Measurements from ENCODE around the gene ZBED2.

The ZBED2 gene

GRCh38 chr3:111603679-111604078, 8.5 kb upstream of the ZBED2 start:
- no peak for DNase-seq (ENCODE audit: low read depth)

- DNase-seq (ENCODE audit: low read depth): no peak
Observed at GRCh38 chr3:111601810-111602209, 6.7 kb upstream of the ZBED2 start.

GRCh38 chr3:111598552-111598951, 3.4 kb upstream of the ZBED2 start:
- no peak for DNase-seq (ENCODE audit: low read depth)

DNA sequence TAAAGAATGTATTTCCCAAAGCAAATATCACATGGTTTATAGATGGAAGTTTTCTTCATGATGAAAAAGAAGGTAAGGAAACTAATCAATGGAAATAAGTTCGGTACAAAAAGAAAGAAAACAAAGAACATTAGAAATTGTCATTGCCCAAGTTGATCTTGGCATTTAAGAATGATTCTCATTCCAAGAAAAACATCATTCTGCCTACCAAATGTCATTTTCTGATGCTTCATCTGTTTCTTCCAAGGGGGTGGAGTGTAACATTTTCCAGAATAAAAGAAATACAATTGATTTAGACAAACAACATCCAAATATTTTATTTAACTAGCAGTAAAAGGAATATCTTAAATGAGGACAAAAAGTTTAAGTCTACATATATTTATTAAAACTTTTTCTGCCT, 3.0 kb upstream of the ZBED2 start:
- no peak for DNase-seq (ENCODE audit: low read depth)

GRCh38 chr3:111596328-111596727, 1.2 kb upstream of the ZBED2 start:
- DNase-seq (ENCODE audit: low read depth): no peak

GRCh38 chr3:111594781-111595180, 365 bp downstream of the ZBED2 start:
- no peak for DNase-seq (ENCODE audit: low read depth)

- no peak for DNase-seq (ENCODE audit: low read depth)
Observed at GRCh38 chr3:111594205-111594604, 941 bp downstream of the ZBED2 start.

DNA sequence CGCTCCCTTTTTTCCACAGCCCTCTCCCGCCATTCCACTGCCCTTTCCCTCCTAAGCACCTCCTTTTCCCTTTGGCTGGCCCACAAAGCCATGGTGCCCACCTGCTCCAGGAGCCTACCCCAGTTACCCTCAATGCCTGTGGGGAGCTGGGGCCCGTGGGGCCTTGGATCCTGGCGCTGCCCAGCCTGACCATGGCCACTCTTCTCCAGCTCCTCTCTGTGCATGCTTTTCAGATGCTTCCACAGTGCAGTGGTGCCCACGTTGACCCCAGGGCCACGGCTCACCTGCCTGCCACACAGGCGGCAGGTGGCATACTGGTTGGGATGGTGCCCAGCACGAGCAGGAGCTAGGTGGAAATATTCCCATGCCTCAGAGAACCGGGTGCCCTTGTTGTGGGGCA, 1.5 kb downstream of the ZBED2 start:
- DNase-seq (ENCODE audit: low read depth): no peak

- DNase-seq (ENCODE audit: low read depth): no peak
Observed at GRCh38 chr3:111592936-111593335, 2.2 kb downstream of the ZBED2 start.

DNA sequence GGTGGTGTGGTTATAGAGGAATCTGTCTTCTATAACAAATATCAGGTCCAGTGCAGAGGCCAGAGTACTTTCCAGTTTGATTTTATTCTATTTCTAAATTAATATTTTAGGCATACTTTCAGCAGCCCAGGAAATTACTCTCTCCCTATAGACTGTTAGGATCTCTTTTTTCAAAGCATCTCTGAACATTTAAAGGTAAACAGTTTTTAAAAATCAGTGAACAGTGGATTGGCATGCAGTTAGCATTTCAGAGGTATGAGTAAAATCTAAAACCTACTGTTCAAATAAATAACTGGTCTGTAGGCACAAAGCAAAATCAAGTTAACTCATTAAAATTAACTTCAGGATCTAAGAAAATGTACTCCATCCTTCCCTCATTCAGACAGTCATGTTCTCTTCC, 3.0 kb downstream of the ZBED2 start:
- no peak for DNase-seq (ENCODE audit: low read depth)

DNA sequence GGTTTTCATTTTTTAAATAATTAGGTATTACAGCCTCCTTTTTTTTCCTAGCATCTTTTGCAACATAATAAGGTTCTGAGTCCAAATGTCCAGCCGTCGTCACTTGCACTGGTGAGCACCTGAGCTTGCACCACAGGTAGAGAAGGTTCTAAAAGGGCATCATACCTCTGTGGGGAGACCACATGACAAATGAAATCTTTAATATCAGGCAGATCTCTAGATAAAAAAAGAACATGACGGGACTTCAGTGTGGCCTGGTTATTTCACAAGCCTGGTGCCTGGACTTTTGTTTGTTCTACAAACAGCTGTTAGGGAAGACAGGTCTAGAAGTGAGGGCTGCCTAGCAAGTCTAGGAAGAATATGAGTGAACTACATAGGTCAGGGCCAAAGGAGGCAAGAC, 3.6 kb downstream of the ZBED2 start:
- no peak for DNase-seq (ENCODE audit: low read depth)

GRCh38 chr3:111590143-111590491, 5.0 kb downstream of the ZBED2 start:
- no peak for DNase-seq (ENCODE audit: low read depth)

DNA sequence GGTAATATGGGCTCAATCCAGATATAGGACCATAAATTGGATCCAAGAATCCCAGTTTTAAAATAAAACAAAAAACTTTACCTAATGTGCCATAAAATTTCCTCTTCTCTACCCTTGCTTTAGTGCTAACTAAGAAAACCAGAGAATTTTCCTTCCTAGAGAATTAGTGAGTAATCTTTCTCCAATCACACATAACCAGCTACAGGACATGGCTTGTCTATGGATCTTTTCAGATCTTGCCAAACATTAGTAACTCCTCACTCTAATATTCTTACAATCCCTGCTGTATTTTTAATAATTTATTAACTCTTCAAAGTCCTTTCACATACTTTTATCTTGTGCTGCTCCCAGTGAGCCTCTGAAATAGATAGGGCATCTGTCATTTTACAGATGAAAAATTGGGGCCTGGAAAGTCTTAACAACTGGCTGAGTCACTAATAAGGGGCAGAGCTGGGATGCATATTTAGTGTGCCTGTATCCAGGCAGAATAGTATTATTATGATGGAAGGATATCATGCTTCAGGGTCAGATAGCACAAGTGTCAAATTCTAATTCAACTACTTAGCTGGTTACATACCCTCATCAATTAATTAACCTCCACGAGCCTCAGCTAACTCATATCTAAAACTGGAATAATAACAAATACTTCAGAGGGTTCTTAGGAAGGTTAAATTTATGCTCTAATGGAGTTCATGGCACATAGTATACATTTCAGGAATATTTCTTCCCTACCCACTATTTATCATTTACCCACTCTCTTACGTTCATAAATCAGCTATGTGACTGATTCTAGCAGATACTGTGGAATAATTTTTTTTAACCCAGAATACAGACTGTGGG, 5.6 kb downstream of the ZBED2 start:
- DNase-seq (ENCODE audit: low read depth): no peak

DNA sequence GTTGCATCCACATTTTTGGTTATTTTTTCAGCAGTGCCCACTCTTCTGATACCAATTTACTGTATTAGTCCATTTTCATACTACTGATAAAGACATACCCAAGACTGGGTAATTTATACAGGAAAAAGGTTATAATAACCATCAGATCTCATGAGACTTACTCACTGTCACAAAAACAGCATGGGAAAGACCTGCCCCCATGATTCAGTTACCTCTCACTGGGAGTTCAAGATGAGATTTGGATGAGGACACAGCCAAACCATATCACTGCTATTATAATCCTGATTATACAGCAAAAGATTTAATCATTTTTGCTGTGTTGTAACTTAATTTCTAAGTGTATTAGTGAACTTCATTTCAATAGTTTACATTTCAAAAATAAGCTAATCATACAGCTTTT, 6.6 kb downstream of the ZBED2 start:
- DNase-seq (ENCODE audit: low read depth): no peak

GRCh38 chr3:111585217-111585616, 9.9 kb downstream of the ZBED2 start:
- no peak for DNase-seq (ENCODE audit: low read depth)

DNA sequence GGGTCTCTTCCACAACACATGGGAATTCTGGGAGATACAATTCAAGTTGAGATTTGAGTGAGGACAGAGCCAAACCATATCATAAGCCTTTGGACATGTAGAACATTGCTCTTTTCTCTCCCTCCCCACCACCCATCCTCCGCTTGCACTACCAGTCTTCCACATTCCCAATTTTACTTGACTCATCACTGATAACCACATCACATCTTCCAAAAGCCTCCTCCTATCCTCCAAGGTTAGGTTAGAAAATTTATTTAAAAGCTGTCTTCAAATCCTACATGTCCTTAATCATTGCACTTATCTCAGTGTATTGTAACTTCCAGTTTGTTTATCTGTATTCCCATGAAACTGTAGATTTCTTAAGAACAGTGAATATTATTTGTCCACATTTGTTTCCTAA, 10.4 kb downstream of the ZBED2 start:
- DNase-seq (ENCODE audit: low read depth): no peak

- DNase-seq (ENCODE audit: low read depth): no peak
Observed at GRCh38 chr3:111582120-111582474, 13.0 kb downstream of the ZBED2 start.

GRCh38 chr3:111581403-111582119, 13.6 kb downstream of the ZBED2 start:
- DNase-seq (ENCODE audit: low read depth): no peak

DNA sequence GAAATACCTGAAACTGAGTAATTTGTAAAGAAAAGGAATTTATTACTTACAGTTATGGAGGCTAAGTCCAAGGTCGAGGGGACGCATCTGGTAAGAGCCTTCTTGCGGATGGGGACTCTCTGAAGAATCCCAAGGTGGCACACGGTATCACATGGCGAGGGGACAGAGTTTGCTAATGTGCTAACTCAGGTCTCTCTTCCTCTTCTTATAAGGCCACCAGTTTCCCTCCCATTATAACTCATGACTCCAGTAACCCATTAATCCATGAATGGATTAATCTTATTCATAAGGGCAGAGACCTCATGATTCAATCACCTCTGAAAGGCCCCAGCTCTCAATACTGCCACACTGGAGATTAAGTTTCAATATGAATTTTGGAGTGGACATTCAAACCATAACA, 15.7 kb downstream of the ZBED2 start:
- DNase-seq (ENCODE audit: low read depth): no peak

DNA sequence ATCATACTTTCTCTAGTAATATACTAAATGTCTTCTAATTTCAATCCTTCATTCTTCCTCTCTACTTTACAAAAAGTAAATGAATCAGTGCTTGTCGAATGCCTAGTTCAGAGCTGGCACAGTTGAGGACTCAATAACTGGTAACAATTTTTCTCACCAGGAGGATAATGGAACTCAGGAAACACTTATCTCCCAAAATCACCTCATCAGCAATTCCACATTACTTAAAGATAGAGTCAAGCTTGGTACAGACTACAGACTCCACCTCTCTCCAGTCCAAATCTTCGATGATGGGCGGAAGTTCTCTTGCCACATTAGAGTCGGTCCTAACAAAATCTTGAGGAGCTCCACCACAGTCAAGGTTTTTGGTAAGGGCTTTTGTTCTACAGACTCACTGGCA, 16.3 kb downstream of the ZBED2 start:
- no peak for DNase-seq (ENCODE audit: low read depth)

- DNase-seq (ENCODE audit: low read depth): no peak
Observed at GRCh38 chr3:111577798-111578685, 17.1 kb downstream of the ZBED2 start.

DNA sequence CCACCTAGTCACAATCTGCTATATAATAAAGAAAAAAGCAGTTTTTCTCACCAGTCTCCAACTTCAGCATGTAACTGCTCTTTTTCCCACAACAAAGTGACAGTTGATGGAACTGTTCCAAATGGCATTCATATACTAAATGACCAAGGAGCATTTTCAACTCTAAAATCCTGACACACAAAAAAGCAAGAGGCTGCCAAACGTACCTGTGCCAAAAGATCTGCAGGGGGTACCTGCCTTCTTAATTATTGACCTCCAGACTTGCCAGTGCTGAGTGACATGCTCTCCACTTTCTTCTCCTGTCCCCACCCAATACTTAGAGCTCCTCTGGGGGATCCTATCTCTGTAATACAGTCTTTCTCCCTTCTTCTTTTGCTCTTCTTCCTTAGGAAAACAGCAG, 18.0 kb downstream of the ZBED2 start:
- DNase-seq (ENCODE audit: low read depth): no peak

DNA sequence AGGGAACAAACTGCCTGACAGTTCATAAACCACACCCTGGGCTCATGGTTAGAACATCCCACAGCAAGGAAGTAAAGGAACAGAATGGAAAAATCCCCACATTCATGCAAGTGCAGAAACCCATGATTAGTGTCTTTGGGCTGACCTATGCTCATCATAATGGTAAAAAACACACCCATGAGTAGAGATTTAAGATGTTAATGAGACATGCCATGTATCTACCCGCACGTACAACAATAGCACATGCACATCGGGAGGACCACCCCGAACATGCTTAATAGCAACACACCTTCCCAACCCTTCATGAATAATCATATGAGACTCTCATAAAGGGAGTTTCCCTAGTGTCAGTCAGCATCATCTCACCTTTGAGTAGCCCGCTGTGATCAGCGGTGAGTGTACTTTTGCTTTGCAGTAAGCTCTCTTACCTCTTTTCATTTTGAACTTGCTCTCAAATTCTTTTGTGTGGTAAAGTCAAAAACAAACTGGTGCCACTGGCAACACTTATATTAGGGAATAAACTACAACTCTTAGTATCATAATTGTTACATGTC, 23.2 kb downstream of the ZBED2 start:
- DNase-seq (ENCODE audit: low read depth): no peak

All from stimulated activated CD8-positive, alpha-beta memory T cell treated with anti-CD3 and anti-CD28 coated beads, Interleukin-4, amount 100 ng/mL, for 24 hours (primary cell).